Keratinocyte (primary cell): ENCODE measurements around the gene G3BP1.

Source experiments
- EZH2 ChIP-seq: IDR thresholded peaks from one replicate; pipeline ENCODE4 v1.6.1; 2012; ENCODE audit warnings: inconsistent platforms, mild to moderate bottlenecking, low read length, moderate library complexity
- TF ChIP-seq, protein P1 (sequence below), 3 experiments: IDR thresholded peaks in 1 of 3; conservative IDR thresholded peaks in 1 of 3; optimal IDR thresholded peaks in 1 of 3; 2 replicates in 2 of 3; 3 replicates in 1 of 3; pipeline versions ENCODE3 to v1.5.1; 2011; ENCODE audit warnings: low read length in 3 of 3, mild to moderate bottlenecking in 3 of 3, moderate library complexity in 2 of 3, control low read depth in 1 of 3, inconsistent platforms in 1 of 3; ENCODE audit not compliant: insufficient read depth in 2 of 3; ENCODE audit errors: extremely low read depth in 1 of 3

DNA sequence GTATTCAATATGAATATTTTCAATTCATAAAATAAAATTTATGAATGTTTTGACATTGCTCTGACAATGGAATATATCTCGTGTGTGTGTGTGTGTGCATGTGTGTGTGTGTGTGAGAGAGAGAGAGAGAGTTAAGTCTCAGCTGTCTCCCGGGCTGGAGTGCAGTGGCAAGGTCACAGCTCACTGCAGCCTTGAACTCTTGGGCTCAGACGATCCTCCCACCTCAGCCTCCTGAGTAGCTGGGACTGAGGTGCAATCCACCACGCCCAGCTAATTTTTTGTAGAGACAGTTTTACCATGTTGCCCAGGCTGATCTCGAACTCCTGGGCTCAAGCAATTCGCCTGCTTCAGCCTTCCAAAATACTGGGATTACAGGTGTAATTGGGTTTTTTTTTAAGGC, 16.1 kb downstream of the G3BP1 start:
- TF ChIP-seq, protein P1, sequence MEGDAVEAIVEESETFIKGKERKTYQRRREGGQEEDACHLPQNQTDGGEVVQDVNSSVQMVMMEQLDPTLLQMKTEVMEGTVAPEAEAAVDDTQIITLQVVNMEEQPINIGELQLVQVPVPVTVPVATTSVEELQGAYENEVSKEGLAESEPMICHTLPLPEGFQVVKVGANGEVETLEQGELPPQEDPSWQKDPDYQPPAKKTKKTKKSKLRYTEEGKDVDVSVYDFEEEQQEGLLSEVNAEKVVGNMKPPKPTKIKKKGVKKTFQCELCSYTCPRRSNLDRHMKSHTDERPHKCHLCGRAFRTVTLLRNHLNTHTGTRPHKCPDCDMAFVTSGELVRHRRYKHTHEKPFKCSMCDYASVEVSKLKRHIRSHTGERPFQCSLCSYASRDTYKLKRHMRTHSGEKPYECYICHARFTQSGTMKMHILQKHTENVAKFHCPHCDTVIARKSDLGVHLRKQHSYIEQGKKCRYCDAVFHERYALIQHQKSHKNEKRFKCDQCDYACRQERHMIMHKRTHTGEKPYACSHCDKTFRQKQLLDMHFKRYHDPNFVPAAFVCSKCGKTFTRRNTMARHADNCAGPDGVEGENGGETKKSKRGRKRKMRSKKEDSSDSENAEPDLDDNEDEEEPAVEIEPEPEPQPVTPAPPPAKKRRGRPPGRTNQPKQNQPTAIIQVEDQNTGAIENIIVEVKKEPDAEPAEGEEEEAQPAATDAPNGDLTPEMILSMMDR (optimal IDR thresholded peaks at IDR 0.05 in 1 of 3, IDR thresholded peaks at IDR 0.05 in 1 of 3, conservative IDR thresholded peaks at IDR 0.05 in 1 of 3; ENCODE audit: extremely low read depth in 1 of 3, insufficient read depth in 2 of 3, low read length in 3 of 3), result no peak
- no peak for TF ChIP-seq EZH2
